T-cell (primary cell): ENCODE measurements around the gene TMEM198. TPM values are rescaled to one million over a fixed set of nuclear protein-coding genes. Genes with fewer than 3 reads are reported as not detected.

Experiments
- ATAC-seq, 4 experiments: fragments of 200-7000 bp in 3 of 4; fragments of 150-1000 bp in 1 of 4; cut with Tn5 transposase; replicated peaks in 1 of 4; 1 replicate in 3 of 4; 2 replicates in 1 of 4; pipeline ENCODE4 v1.10.0; 2021; ENCODE audit warnings: moderate library complexity in 3 of 4, mild to moderate bottlenecking in 2 of 4, moderate number of reproducible peaks in 1 of 4
- CTCF ChIA-PET, 2 donors: fragments of 300-600 bp; sonication (Branson Sonifier 250); formaldehyde crosslinking; loops; one replicate each; lab custom pipeline; 2022; ENCODE audit warnings: antibody characterized with exemption in 2 of 2; lab: Charles Lee
- POLR2A ChIA-PET, 2 donors: fragments of 300-600 bp; sonication (Branson Sonifier 250); formaldehyde crosslinking; loops; one replicate each; lab custom pipeline; 2022; ENCODE audit warnings: antibody characterized with exemption in 2 of 2; lab: Charles Lee
- DNase-seq, 35 experiments: peaks; one replicate each; pipeline versions ENCODE4 v3.0.0 to v3.0.0-alpha.2; 2013 to 2023
- H3K27ac ChIP-seq: one replicate; pipeline ENCODE4 v1.5.1; 2013; ENCODE audit warnings: low read length
- H3K27me3 ChIP-seq, 2 experiments: replicated peaks in 1 of 2; 1 replicate in 1 of 2; 2 replicates in 1 of 2; pipeline versions ENCODE4 v1.6.1 to v1.7.0; 2013; ENCODE audit warnings: low read length in 1 of 2, mixed read lengths in 1 of 2; ENCODE audit not compliant: control insufficient read depth in 2 of 2, insufficient read depth in 2 of 2; ENCODE audit errors: extremely low read depth in 1 of 2
- H3K36me3 ChIP-seq, 2 donors: 1 replicate in 1 of 2; 2 replicates in 1 of 2; pipeline versions ENCODE4 v1.6.1 to v1.7.0; 2013; ENCODE audit warnings: low read length in 1 of 2; ENCODE audit not compliant: control insufficient read depth in 2 of 2, insufficient read depth in 1 of 2; ENCODE audit errors: extremely low read depth in 1 of 2
- H3K4me1 ChIP-seq, 2 experiments: 1 replicate in 1 of 2; 2 replicates in 1 of 2; pipeline versions ENCODE4 v1.6.1 to v1.7.0; 2013; ENCODE audit warnings: low read length in 2 of 2, mixed read lengths in 1 of 2; ENCODE audit not compliant: insufficient read depth in 2 of 2, control insufficient read depth in 1 of 2; ENCODE audit errors: extremely low read depth in 1 of 2
- H3K4me3 ChIP-seq, 2 donors: 1 replicate in 1 of 2; 2 replicates in 1 of 2; pipeline versions ENCODE4 v1.5.1 to v1.7.0; 2013; ENCODE audit warnings: mild to moderate bottlenecking in 2 of 2, low read length in 1 of 2, moderate library complexity in 1 of 2; ENCODE audit not compliant: control insufficient read depth in 1 of 2; ENCODE audit errors: extremely low read depth in 1 of 2
- H3K9me3 ChIP-seq: 2 replicates; pipeline ENCODE4 v1.7.0; 2013
- H3K27ac Mint-ChIP-seq, 2 donors: one replicate each; pipeline ENCODE4 v1.8.0; 2020 to 2021; ENCODE audit warnings: mild to moderate bottlenecking in 2 of 2, mixed read lengths in 2 of 2
- H3K27me3 Mint-ChIP-seq, 2 donors: one replicate each; pipeline ENCODE4 v1.8.0; 2021 to 2022; ENCODE audit warnings: mixed read lengths in 2 of 2
- H3K36me3 Mint-ChIP-seq: one replicate; pipeline ENCODE4 v1.8.0; 2021; ENCODE audit warnings: mixed read lengths
- H3K4me1 Mint-ChIP-seq, 3 donors: one replicate each; pipeline ENCODE4 v1.8.0; 2020 to 2022; ENCODE audit warnings: mixed read lengths in 3 of 3, mild to moderate bottlenecking in 1 of 3
- H3K4me3 Mint-ChIP-seq, 3 donors: one replicate each; pipeline ENCODE4 v1.8.0; 2020 to 2022; ENCODE audit warnings: mild to moderate bottlenecking in 3 of 3, mixed read lengths in 3 of 3, moderate library complexity in 3 of 3
- H3K9me3 Mint-ChIP-seq, 3 donors: one replicate each; pipeline ENCODE4 v1.8.0; 2020 to 2022; ENCODE audit warnings: mixed read lengths in 3 of 3
- WGBS: methylation state at CpG from one replicate; pipeline ENCODE4 v1.1.5; 2013; ENCODE audit warnings: missing lambda C conversion rate; ENCODE audit not compliant: insufficient coverage; 5-methylcytosine and 5-hydroxymethylcytosine counted together
- total RNA-seq, 35 experiments: library from RNA in 6 of 35; stranded (reverse) in 6 of 35; fragments of 120-200 nt in 1 of 35; gene quantifications; one replicate each; pipeline versions ENCODE4 v1.2.1 to v1.2.4 and lab custom pipeline; 2013 to 2026

TMEM198 gene
- total RNA-seq, 5 donors from 2014 or later (not counting 1 experiment from before 2014, with no cell fraction given), result 0.37 to 0.88 (median 0.69) TPM

GRCh38 chr2:219598308-219599078 lies 54.7 kb downstream of the TMEM198 start:
- no peaks in the 10 kb centered on the region for H3K9me3 Mint-ChIP-seq
- H3K27ac Mint-ChIP-seq, result peak overlapping the region; percentile 88 to 97
- Histone ChIP-seq H3K27ac (peak overlapping the region; percentile 65), H3K27me3 (peaks cover 0 to 2% of the 10 kb centered on the region in 2 experiments), H3K36me3 (peaks cover 13 to 18% of the 10 kb centered on the region in 2 donors), H3K4me1 (peaks cover 3 to 13% of the 10 kb centered on the region in 2 experiments), H3K4me3 (peak overlapping the region; percentile 82 to 100), H3K9me3 (no peaks in the 10 kb centered on the region)
- peak overlapping the region; percentile 93 to 95 (median 93) for H3K4me3 Mint-ChIP-seq
- no peak for ATAC-seq
- DNase-seq, result no peak
- WGBS, result 50% methylated on average over 2 of the region's 9 CpGs
- H3K4me1 Mint-ChIP-seq, result peaks cover 18 to 24% (median 22%) of the 10 kb centered on the region in 3 donors
- peaks cover 0 to 5% of the 10 kb centered on the region in 2 donors for H3K27me3 Mint-ChIP-seq
- POLR2A ChIA-PET, result interaction anchor here in 1 of 2 donors (0.6 kb wide), 1 partner anchor 14 kb away, joined by 4 read pairs; no protein-coding TSS in a partner anchor
- H3K36me3 Mint-ChIP-seq, result peaks cover 18% of the 10 kb centered on the region
- CTCF ChIA-PET, result interaction anchor here in 1 of 2 donors (0.7 kb wide), 1 partner anchor 1975 kb away, joined by 4 read pairs; no protein-coding TSS in a partner anchor

Other genes starting within 250 kb of the TMEM198 start
- gene PTPRN, start 234.6 kb upstream of the TMEM198 start, total RNA-seq, result under 1 TPM in 1 of 5 donors, not detected in 4; 0.63 TPM
- not detected for gene RESP18, start 211.3 kb upstream of the TMEM198 start, total RNA-seq
- gene DNPEP, start 156.1 kb upstream of the TMEM198 start, total RNA-seq, result 10 to 100 TPM; 73.5 to 88.8 (median 85.4) TPM
- 1 to 10 TPM in 2 of 5 donors, under 1 TPM in 1, not detected in 2; 0.98 to 1.3 (median 1.3) TPM for gene DES, start 125.7 kb upstream of the TMEM198 start, total RNA-seq
- 10 to 100 TPM; 13.8 to 23.9 (median 18.9) TPM for gene SPEG, start 109.2 kb upstream of the TMEM198 start, total RNA-seq
- 10 to 100 TPM; 20.6 to 47.7 (median 41.3) TPM for gene GMPPA, start 45.1 kb upstream of the TMEM198 start, total RNA-seq
- gene ASIC4, start 29.5 kb upstream of the TMEM198 start, total RNA-seq, result under 1 TPM in 3 of 5 donors, not detected in 2; 0.09 to 0.35 (median 0.20) TPM
- 10 to 100 TPM in 3 of 5 donors, 1 to 10 TPM in 2; 5.0 to 12.8 (median 10.8) TPM for gene CHPF, start 219 bp upstream of the TMEM198 start, total RNA-seq
- 1 to 10 TPM; 1.2 to 2.4 (median 1.2) TPM for gene OBSL1, start 27.5 kb downstream of the TMEM198 start, total RNA-seq
- under 1 TPM in 1 of 5 donors, not detected in 4; 0.16 TPM for gene INHA, start 28.3 kb downstream of the TMEM198 start, total RNA-seq
- gene STK11IP, start 53.8 kb downstream of the TMEM198 start, total RNA-seq, result 10 to 100 TPM; 25.9 to 52.8 (median 49.3) TPM
- gene SLC4A3, start 83.6 kb downstream of the TMEM198 start, total RNA-seq, result under 1 TPM; 0.08 to 0.47 (median 0.37) TPM